Gastrocnemius medialis (tissue), 4 donors: ENCODE measurements around the gene HSD17B4.

Experiments used
- POLR2A ChIP-seq, 2 donors: fragments of 450-650 bp; IDR thresholded peaks; one replicate each; pipeline ENCODE4 v1.6.1; 2017; ENCODE audit warnings: antibody characterized with exemption in 2 of 2, mild to moderate bottlenecking in 2 of 2, moderate library complexity in 2 of 2
- TF ChIP-seq, protein P1 (sequence below), 5 experiments: fragments of 450-650 bp in 3 of 5; fragments of 200-600 bp in 2 of 5; sonication (generic) in 2 of 5; IDR thresholded peaks in 4 of 5; conservative IDR thresholded peaks in 1 of 5; 1 replicate in 4 of 5; 2 replicates in 1 of 5; pipeline ENCODE4 v1.5.1; 2016 to 2019; ENCODE audit warnings: antibody characterized with exemption in 5 of 5, mild to moderate bottlenecking in 3 of 5, moderate library complexity in 3 of 5

DNA sequence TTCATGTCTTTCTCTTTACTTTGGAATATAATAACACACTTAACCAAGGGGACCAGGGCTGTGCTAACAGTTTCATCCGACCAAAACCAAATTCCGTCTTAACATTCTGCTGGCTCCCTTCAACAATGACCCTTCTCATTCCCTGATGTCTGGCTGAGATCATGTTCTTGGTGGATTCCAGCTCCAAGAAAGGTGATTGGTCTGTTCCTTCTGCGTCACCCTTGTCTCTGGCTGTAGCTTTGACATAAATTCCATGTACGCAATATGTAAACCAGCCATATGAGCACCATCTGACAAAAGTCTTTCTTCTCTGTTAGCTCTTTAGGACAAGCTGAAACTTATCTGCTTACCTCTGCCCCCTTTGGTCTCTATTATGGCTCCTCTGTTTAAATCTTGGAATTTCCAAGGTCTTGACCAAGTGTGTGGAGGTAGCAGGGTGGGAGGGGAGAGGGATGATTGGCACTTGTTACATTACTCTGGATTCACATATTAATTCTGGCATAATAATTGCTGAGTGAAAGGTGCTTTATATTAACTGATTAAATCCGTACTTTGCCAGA, 45.7 kb upstream of the HSD17B4 start:
- TF ChIP-seq, protein P1, sequence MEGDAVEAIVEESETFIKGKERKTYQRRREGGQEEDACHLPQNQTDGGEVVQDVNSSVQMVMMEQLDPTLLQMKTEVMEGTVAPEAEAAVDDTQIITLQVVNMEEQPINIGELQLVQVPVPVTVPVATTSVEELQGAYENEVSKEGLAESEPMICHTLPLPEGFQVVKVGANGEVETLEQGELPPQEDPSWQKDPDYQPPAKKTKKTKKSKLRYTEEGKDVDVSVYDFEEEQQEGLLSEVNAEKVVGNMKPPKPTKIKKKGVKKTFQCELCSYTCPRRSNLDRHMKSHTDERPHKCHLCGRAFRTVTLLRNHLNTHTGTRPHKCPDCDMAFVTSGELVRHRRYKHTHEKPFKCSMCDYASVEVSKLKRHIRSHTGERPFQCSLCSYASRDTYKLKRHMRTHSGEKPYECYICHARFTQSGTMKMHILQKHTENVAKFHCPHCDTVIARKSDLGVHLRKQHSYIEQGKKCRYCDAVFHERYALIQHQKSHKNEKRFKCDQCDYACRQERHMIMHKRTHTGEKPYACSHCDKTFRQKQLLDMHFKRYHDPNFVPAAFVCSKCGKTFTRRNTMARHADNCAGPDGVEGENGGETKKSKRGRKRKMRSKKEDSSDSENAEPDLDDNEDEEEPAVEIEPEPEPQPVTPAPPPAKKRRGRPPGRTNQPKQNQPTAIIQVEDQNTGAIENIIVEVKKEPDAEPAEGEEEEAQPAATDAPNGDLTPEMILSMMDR (IDR thresholded peaks at IDR 0.05 in 4 of 5, conservative IDR thresholded peaks at IDR 0.05 in 1 of 5) = no peak
- no peak for TF ChIP-seq POLR2A (IDR thresholded peaks at IDR 0.05)
